AG08396 (cell line): ENCODE data around the gene FLVCR1.
"Not testable (repeated sequence)": the region's sequence is repeated elsewhere in the genome, so short reads cannot be mapped to it uniquely, and the experiment has no call there.

ENCODE experiments used
- DNase-seq: peaks from one replicate; pipeline ENCODE4 v3.0.0; 2012; ENCODE audit warnings: low spot score, mixed read lengths

FLVCR1 gene

DNA sequence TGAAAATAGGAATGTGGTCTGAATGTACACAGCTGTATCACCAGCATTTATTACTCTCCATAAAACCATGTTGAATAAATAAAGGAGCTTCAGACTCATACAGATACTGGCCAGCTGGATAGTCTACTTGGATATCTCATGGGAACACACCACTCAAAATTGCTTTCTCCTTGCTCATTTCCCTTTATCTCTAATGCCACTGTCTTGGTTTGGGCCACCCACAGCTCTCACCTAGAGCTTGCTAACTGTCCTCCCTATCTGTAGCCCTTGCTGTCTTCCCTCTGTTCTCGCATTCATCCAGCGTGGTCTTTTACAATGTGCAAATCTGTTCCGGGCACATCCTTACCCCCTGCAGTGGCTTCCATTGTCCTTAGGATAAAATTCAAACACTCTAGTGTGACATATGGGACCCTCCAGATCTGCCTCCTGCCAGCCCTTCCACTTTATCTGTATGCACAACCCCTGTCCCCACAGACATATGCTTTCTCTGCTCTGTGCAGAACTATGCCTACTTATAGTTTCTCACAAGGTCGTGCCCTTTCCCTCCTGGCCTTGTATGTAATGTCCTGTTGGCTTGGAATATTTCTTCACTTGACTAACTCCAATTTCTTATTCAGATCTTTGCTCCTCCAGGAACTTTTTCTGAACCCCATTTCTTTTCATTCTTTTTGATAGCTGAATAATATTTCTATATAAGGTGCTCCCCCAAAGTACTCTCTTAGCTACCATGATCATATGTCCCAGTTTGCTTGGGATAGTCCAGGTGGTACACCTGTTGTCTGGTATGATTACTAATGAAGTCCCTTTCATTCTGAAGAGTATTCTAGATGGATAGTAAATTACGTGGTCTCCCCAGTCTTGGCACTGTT, 2.9 kb downstream of the FLVCR1 start:
- no peak for DNase-seq

- DNase-seq, result no peak
These were observed 4.1 kb downstream of the FLVCR1 start for GRCh38 chr1:212862111-212862690.

DNA sequence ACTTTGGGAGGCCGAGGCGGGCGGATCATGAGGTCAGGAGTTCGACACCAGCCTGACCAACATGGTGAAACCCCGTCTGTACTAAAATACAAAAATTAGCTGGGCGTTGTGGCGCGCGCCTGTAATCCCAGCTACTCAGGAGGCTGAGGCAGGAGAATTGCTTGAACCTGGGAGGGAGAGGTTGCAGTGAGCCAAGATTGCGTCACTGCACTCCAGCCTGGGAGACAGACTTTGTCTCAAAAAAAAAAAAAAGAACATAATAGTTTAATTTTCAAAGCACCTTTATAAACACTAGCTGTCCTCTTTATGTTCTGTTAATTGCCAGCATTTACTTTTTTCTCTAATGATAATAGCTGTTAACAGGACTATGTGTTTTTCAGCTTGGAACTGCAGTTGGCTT, 5.3 kb downstream of the FLVCR1 start:
- DNase-seq, result not testable (repeated sequence)

- DNase-seq, result no peak
These were observed 6.1 kb downstream of the FLVCR1 start for GRCh38 chr1:212864201-212864600.

DNA sequence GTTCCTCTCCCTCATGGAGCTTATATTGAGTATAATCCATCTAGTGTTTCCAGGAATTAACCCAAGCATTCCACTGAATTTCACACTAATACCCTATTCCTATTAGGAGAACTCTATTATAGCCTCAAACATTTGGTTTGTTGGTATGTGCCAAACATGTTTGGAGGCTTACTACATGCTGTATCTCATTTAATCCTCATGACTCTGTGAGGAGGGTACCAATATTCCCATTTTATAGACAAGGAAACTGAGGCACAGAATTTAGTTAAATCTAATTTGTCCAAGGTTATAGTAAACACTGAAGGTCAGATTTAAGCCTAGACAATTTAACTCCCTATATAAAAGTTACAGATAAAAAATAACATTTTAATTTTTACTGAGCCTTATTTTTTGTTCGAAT, 9.1 kb downstream of the FLVCR1 start:
- DNase-seq, result no peak

DNA sequence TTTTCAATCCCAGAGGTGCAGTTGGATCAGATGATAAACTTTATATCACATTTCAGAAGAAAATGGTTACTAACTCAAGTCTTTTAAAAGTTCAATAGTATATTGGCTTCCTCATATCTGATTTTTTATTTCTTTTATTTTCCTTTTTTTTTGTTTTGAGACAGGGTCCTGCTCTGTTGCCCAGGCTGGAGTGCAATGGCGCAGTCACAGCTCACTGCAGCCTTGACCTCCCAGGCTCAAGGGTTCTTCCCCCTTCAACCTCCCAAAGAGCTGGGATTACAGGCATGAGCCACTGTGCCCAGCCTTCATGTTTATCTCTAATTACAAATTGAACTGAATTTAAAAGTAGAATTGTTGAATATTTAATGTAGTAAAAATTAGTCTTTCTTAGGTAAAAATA, 13.9 kb downstream of the FLVCR1 start:
- DNase-seq, result no peak

DNA sequence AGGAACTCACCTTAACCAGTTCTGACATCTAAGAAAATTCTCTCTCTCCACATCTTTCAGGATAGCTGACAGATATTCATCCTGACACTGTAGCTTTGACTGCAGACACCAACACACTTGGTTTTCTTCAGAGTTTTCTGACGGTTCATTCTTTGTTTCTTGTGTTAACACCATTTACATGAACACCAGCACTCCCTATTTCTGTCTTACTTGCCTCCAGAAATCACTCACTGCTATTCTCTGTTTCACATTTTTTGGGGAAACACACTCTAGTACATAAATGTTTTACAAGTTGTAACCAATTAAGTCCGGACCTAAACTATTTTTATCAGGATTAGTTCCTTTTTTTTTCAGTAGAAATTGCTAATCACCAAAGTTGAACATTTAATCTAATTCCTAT, 15.4 kb downstream of the FLVCR1 start:
- DNase-seq, result no peak

- DNase-seq, result no peak
These were observed 20.3 kb downstream of the FLVCR1 start for GRCh38 chr1:212878418-212878817.

DNA sequence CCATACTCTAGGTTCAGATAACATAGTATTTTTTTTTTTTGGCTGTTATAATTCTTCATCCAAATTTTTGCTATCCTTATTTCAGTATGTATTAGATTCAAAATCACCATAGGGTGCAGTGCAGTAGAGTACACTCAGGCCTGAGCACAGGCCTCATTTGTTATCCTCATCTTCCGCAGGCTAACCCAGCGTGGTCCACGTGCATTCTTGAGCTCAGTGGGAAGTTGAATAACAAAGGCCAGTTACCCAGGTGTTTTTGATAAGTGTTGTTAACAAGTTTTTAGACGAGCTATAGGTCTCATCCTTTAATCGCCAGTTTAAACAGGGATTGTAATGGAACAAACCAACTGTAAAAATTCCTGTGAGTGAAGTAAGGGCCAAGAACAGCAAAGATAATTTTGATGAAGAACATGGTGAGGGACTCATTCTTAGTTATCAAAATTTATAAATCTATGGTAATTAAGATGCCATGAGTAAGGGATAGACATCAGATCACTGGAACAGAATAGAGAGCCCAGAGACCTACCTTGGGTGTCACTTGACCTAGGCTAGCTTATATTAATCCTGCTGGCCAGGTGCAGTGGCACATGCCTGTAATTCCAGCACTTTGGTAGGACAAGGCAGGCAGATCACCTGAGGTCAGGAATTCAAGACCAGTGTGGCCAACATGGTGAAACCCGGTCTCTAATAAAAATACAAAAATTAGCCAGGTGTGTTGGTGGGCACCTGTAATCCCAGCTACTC, 22.0 kb downstream of the FLVCR1 start:
- DNase-seq, result no peak

DNA sequence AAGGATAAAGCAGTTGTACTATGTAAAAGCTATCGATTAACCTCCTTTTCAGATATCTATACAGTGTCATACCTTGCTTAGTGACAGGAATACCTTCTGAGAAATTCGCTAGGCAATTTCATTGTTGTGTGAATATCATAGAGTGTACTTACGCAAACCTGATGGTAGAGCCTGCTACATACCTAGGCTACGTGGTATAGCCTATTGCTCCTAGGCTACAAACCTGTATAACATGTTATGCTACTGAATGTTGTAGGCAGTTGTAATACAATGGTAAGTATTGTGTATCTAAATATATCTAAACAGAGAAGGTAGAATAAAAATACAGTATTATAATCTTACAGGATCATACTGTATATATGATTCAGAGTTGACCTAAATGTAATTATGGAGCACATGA, 26.5 kb downstream of the FLVCR1 start:
- DNase-seq, result no peak

DNA sequence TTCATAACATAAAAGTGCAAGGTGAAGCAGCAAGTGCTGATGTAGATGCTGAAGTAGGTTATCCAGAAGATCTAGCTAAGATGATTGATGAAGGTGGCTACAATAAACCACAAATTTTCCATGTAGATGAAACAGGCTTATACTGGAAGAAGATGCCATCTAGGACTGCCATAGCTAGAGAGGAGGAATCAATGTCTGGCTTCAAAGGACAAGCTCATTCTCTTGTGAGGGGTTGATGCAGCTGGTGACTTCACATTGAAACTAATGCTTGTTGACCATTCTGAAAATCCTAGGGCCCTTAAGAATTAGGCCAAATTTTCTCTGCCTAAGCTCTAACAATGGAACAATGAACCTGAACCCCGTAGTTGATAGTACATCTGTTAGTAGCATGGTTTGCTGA, 34.0 kb downstream of the FLVCR1 start:
- DNase-seq, result no peak

- DNase-seq, result no peak
These were observed 41.8 kb downstream of the FLVCR1 start for GRCh38 chr1:212899845-212900244.

GRCh38 chr1:212901290-212901689, 43.2 kb downstream of the FLVCR1 start:
- DNase-seq, result no peak

GRCh38 chr1:212902054-212902453, 44.0 kb downstream of the FLVCR1 start:
- DNase-seq, result no peak

- no peak for DNase-seq
These were observed 45.6 kb downstream of the FLVCR1 start for GRCh38 chr1:212903664-212904063.

GRCh38 chr1:212908071-212908470, 50.0 kb downstream of the FLVCR1 start:
- DNase-seq, result not testable (repeated sequence)

DNA sequence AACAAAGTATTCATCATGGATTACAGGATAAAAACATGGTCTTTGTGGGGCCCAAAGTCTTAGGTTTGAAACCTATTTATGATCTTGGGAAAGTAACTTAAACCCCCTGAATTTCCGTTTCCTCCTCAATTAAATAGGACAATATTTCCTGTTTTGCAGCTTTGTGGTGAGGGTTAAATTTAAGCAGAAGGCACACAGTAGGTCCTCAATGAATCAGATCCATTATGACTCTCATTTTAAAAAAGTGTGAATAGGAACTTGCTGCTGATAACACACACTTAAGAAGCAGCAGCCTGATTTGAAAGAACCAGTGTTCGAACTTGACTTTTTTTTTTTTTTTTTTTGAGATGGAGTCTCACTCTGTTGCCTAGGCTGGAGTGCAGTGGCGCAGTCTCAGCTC, 50.9 kb downstream of the FLVCR1 start:
- no peak for DNase-seq

DNA sequence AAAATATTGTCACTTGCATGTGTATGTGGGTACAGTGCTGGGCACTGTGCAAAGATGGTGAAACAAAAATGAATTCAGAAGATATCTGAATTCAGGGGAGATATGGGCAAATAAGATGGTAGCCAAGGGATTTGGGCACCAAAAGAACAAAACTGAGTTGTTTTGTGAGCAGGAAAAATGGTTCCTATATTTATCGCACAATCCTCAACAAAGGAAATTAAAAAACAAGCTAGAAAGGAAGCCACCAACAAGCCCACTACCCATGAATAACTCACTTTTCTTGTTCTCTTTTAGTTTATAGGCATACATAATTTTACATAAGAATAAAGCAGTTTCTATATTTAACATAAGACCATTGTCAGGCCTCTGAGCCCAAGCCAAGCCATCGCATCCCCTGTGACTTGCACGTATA, 51.6 kb downstream of the FLVCR1 start:
- no peak for DNase-seq

GRCh38 chr1:212910213-212910612, 52.1 kb downstream of the FLVCR1 start:
- not testable (repeated sequence) for DNase-seq

DNA sequence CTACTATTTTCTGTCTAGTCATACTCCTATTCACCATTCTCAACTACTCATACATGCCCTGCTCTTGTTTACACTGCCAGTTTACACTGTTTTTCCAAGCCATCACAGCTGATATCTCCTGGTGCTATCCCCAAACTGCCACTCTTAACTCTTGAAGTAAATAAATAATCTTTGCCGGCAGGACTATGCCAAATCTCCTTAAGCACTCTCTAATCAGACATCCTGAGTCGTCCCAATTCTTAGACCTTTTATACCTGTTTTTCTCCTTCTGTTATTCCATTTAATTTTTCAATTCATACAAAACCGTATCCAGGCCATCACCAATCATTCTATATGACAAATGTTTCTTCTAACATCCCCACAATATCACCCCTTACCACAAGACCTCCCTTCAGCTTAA, 55.6 kb downstream of the FLVCR1 start:
- not testable (repeated sequence) for DNase-seq

GRCh38 chr1:212914110-212914509, 56.0 kb downstream of the FLVCR1 start:
- not testable (repeated sequence) for DNase-seq

- DNase-seq, result no peak
These were observed 56.7 kb downstream of the FLVCR1 start for GRCh38 chr1:212914789-212915188.
